ENCODE data around the gene JADE1. TPM values are rescaled to one million over a fixed set of nuclear protein-coding genes. Genes with fewer than 3 reads are reported as not detected.
A peak's percentile ranks its signal among the peaks of the same experiment; 100 is the strongest.

Gene JADE1
- total and polyA plus RNA-seq, 5 donors, result 13.9 to 41.0 (median 26.0) TPM

DNA sequence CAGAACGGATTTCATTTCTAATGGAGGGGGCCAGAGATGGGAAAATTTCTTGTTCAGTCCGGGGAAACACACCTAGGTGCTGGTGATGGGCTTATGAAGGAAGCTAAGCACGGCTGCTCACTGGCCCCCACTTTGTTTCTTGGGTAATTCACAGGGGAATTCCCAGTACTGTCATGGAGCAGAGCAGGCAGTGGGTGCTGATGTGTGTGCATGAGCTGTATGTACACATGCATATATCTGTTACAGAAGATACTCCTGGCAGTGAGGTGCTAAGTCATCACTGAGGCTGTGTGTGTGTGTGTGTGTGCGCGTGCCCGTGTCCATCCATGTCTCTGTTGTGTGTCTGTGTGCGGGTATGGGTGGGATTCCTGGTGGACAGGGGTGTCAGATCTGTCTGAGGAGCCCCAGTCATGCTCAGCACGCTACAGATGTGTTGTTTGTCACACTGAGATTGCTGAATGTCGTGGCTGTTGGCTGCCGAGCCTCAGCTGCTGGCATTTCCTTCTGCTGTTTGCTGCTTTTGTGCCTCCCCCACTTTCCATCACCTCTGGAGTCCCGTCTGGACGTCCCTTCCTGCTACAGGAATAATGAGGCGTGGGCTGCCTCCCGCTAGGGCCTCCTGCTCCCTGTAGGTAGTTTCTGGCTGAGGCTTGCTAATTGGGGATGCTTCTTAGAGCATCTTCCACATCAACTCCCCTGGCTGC is 53.3 kb downstream of the JADE1 start:
- H3K9me3 ChIP-seq (ENCODE audit: control insufficient read depth, low read length), result no peaks in the 10 kb centered on the region
- no peak overlapping the region for H3K4me3 ChIP-seq (ENCODE audit: low read length)
- WGBS, result 68% methylated on average over 14 of the region's 14 CpGs
- H3K27ac ChIP-seq (ENCODE audit: low read length), result no peak overlapping the region
- intact Hi-C loops (cut with DNase I), result loop anchor here (2.0 to 10.0 kb wide), 10 partner anchors 50 to 670 kb away; partner anchors contain the start of gene JADE1 (in 1 of the 4)
- H3K4me1 ChIP-seq (ENCODE audit: control insufficient read depth, insufficient read depth, low read length), result peaks cover 3% of the 10 kb centered on the region
- peak in 1 of 2 donors; percentile 5 for ATAC-seq
- no peaks in the 10 kb centered on the region for H3K27me3 ChIP-seq (ENCODE audit: control insufficient read depth, insufficient read depth)
- DNase-seq, result peak in 1 of 3 donors; percentile 52

- Histone ChIP-seq H3K27me3 (ENCODE audit: control insufficient read depth, insufficient read depth) (no peaks in the 10 kb centered on the region), H3K27ac (ENCODE audit: low read length) (no peak overlapping the region), H3K9me3 (ENCODE audit: control insufficient read depth, low read length) (no peaks in the 10 kb centered on the region), H3K4me3 (ENCODE audit: low read length) (no peak overlapping the region), H3K4me1 (ENCODE audit: control insufficient read depth, insufficient read depth, low read length) (peaks cover 3% of the 10 kb centered on the region)
- WGBS, result 43% methylated on average over 10 of the region's 10 CpGs
- peak; percentile 55 to 83 for ATAC-seq
- intact Hi-C loops (cut with DNase I), result loop anchor here (2.0 to 10.0 kb wide), 10 partner anchors 51 to 671 kb away; partner anchors contain the start of gene JADE1 (in 1 of the 4)
- DNase-seq, result peak; percentile 80 to 87 (median 83)
Observed at GRCh38 chr4:128863312-128864075, 54.0 kb downstream of the JADE1 start.

DNA sequence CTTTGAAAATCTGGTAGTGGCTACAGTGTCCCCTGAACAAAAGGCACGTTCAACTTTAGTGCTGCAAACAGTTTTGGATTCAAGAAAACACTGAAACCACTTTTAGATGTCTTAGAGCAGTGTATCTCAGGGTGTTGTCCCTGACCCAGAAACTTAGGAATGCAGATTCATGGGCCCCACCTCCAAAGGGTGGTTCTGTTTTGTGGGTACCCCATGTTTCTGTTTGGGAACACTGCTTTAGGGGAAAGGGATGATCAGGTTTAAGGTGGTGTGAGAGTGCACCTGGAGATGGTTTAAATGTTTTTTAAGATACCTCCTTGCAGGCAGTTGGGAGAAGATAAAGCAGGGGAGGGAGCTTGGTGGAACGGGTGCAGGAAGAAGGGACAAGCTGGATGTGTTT is 55.6 kb downstream of the JADE1 start:
- H3K4me1 ChIP-seq (ENCODE audit: control insufficient read depth, insufficient read depth, low read length), result no peaks in the 10 kb centered on the region
- no peak for DNase-seq
- H3K27me3 ChIP-seq (ENCODE audit: control insufficient read depth, insufficient read depth), result no peaks in the 10 kb centered on the region
- no peak overlapping the region for H3K4me3 ChIP-seq (ENCODE audit: low read length)
- 84% methylated on average over 2 of the region's 2 CpGs for WGBS
- no peaks in the 10 kb centered on the region for H3K9me3 ChIP-seq (ENCODE audit: control insufficient read depth, low read length)
- intact Hi-C loops (cut with DNase I), result loop anchor here (10.0 kb wide), 5 partner anchors 60 to 670 kb away; partner anchors contain the start of gene JADE1 (in 1 of the 4)
- ATAC-seq, result no peak
- H3K27ac ChIP-seq (ENCODE audit: low read length), result no peak overlapping the region

GRCh38 chr4:128866269-128866668 is 56.8 kb downstream of the JADE1 start:
- Histone ChIP-seq H3K4me3 (ENCODE audit: low read length) (no peak overlapping the region), H3K9me3 (ENCODE audit: control insufficient read depth, low read length) (no peaks in the 10 kb centered on the region), H3K27me3 (ENCODE audit: control insufficient read depth, insufficient read depth) (no peaks in the 10 kb centered on the region), H3K4me1 (ENCODE audit: control insufficient read depth, insufficient read depth, low read length) (no peaks in the 10 kb centered on the region), H3K27ac (ENCODE audit: low read length) (no peak overlapping the region)
- no peak for DNase-seq
- intact Hi-C loops (cut with DNase I), result loop anchor here (10.0 kb wide), 5 partner anchors 61 to 671 kb away; partner anchors contain the start of gene JADE1 (in 1 of the 4)
- 94% methylated on average over 2 of the region's 2 CpGs for WGBS
- ATAC-seq, result no peak

GRCh38 chr4:128866691-128867090 is 57.2 kb downstream of the JADE1 start:
- no peaks in the 10 kb centered on the region for H3K4me1 ChIP-seq (ENCODE audit: control insufficient read depth, insufficient read depth, low read length)
- DNase-seq (no peak), ATAC-seq (no peak)
- WGBS, result 72% methylated on average over 1 of the region's 1 CpG
- H3K4me3 ChIP-seq (ENCODE audit: low read length), result no peak overlapping the region
- H3K27me3 ChIP-seq (ENCODE audit: control insufficient read depth, insufficient read depth), result no peaks in the 10 kb centered on the region
- no peaks in the 10 kb centered on the region for H3K9me3 ChIP-seq (ENCODE audit: control insufficient read depth, low read length)
- H3K27ac ChIP-seq (ENCODE audit: low read length), result no peak overlapping the region
- intact Hi-C loops (cut with DNase I), result loop anchor here (10.0 kb wide), 5 partner anchors 62 to 672 kb away; partner anchors contain the start of gene JADE1 (in 1 of the 4)

- H3K27ac ChIP-seq (ENCODE audit: low read length), result no peak overlapping the region
- no peak for ATAC-seq
- intact Hi-C loops (cut with DNase I), result loop anchor here (10.0 kb wide), 5 partner anchors 64 to 674 kb away; partner anchors contain the start of gene JADE1 (in 1 of the 4)
- 92% methylated on average over 3 of the region's 3 CpGs for WGBS
- H3K4me1 ChIP-seq (ENCODE audit: control insufficient read depth, insufficient read depth, low read length), result no peaks in the 10 kb centered on the region
- no peak for DNase-seq
- H3K9me3 ChIP-seq (ENCODE audit: control insufficient read depth, low read length), result no peaks in the 10 kb centered on the region
- no peak overlapping the region for H3K4me3 ChIP-seq (ENCODE audit: low read length)
- no peaks in the 10 kb centered on the region for H3K27me3 ChIP-seq (ENCODE audit: control insufficient read depth, insufficient read depth)
Observed at GRCh38 chr4:128868758-128869157, 59.3 kb downstream of the JADE1 start.

DNA sequence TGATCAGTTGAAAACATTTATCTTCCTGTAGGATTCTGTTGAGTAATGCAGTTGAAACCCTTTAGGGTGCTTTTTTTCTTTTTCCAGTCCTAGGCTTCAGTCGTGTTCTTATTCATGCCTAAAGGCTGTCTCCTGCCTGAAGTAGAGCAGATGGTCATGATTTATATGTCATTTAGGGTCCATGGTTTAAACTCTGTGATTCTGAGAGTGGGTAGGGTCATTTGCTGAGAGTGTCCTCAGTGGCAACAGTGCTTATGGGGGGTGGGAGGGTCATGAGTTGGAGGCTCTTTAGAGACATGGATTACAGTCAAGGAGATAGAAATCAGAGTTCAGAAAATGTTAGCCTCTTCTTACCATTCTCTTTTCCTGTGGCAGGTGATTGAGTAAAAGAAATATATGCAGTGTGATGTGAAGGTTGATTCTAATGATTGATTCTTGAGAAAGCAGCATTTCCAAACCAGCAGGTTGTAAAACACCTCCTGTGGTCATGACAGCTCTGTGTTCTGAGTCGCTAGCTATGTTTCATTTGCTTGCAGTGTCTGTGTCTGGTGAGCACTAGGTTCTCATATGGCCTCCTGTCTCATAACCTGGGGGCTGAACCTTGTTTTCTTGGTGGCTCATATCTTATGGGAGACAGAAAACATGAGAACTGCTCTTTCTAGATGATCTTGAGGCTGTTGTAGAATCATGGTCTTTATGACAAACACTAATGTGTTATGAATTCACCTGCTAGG is 60.4 kb downstream of the JADE1 start:
- intact Hi-C loops (cut with DNase I), result loop anchor here (10.0 kb wide), 5 partner anchors 65 to 675 kb away; partner anchors contain the start of gene JADE1 (in 1 of the 4)
- Histone ChIP-seq H3K4me3 (ENCODE audit: low read length) (no peak overlapping the region), H3K27me3 (ENCODE audit: control insufficient read depth, insufficient read depth) (no peaks in the 10 kb centered on the region), H3K27ac (ENCODE audit: low read length) (no peak overlapping the region), H3K9me3 (ENCODE audit: control insufficient read depth, low read length) (no peaks in the 10 kb centered on the region), H3K4me1 (ENCODE audit: control insufficient read depth, insufficient read depth, low read length) (no peaks in the 10 kb centered on the region)
- 85% methylated on average over 2 of the region's 2 CpGs for WGBS
- no peak for ATAC-seq
- no peak for DNase-seq

DNA sequence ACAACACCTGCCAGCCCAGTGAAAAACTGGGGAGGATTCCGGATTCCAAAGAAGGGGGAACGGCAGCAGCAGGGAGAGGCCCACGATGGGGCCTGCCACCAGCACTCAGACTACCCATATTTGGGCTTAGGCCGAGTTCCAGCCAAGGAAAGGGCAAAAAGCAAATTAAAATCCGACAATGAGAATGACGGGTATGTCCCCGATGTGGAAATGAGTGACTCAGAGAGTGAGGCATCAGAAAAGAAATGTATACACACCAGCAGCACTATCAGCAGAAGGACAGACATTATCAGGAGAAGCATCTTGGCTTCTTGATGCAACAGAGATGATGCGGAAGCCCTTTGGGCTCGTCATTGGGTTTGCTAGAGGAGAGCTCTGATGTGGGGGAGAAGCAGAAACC is 62.4 kb downstream of the JADE1 start:
- Histone ChIP-seq H3K4me3 (ENCODE audit: low read length) (no peak overlapping the region), H3K4me1 (ENCODE audit: control insufficient read depth, insufficient read depth, low read length) (no peaks in the 10 kb centered on the region), H3K27me3 (ENCODE audit: control insufficient read depth, insufficient read depth) (no peaks in the 10 kb centered on the region), H3K27ac (ENCODE audit: low read length) (no peak overlapping the region), H3K9me3 (ENCODE audit: control insufficient read depth, low read length) (no peaks in the 10 kb centered on the region)
- DNase-seq (no peak), ATAC-seq (no peak)
- 86% methylated on average over 9 of the region's 9 CpGs for WGBS
- intact Hi-C loops (cut with DNase I), result no loop called here

GRCh38 chr4:128876200-128876599 is 66.7 kb downstream of the JADE1 start:
- H3K9me3 ChIP-seq (ENCODE audit: control insufficient read depth, low read length), result no peaks in the 10 kb centered on the region
- no peak overlapping the region for H3K27ac ChIP-seq (ENCODE audit: low read length)
- DNase-seq (no peak), ATAC-seq (no peak)
- no peaks in the 10 kb centered on the region for H3K4me1 ChIP-seq (ENCODE audit: control insufficient read depth, insufficient read depth, low read length)
- intact Hi-C loops (cut with DNase I), result no loop called here
- H3K27me3 ChIP-seq (ENCODE audit: control insufficient read depth, insufficient read depth), result no peaks in the 10 kb centered on the region
- H3K4me3 ChIP-seq (ENCODE audit: low read length), result no peak overlapping the region
- 74% methylated on average over 2 of the region's 2 CpGs for WGBS

DNA sequence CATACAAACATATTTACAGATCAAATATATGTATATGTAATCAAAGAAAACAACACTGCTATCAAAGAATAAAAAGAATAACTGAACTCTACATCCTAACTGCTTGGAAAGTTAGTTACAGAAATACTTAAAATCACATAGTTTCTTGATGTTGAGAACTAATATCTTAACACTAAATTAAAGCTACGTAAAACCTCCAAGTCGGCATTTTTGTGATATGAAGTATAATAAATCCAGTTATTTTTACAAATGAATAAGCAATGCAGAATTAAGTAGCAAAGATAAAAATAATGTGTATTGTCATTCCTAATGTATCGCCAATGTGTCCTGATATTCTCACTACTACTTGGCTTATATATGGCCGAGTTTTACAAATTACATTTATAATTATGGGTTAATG is 68.4 kb downstream of the JADE1 start:
- Histone ChIP-seq H3K4me3 (ENCODE audit: low read length) (no peak overlapping the region), H3K9me3 (ENCODE audit: control insufficient read depth, low read length) (no peaks in the 10 kb centered on the region), H3K27me3 (ENCODE audit: control insufficient read depth, insufficient read depth) (no peaks in the 10 kb centered on the region), H3K27ac (ENCODE audit: low read length) (no peak overlapping the region), H3K4me1 (ENCODE audit: control insufficient read depth, insufficient read depth, low read length) (no peaks in the 10 kb centered on the region)
- no peak for ATAC-seq
- DNase-seq, result no peak
- intact Hi-C loops (cut with DNase I), result no loop called here
- WGBS, result 88% methylated on average over 4 of the region's 4 CpGs
